Measurements from ENCODE around the gene SDF2L1.

SDF2L1 gene

GRCh38 chr22:21632237-21632895, 9.7 kb upstream of the SDF2L1 start, which contains the start of gene CCDC116:
Gene CCDC116, plus strand, starts transcription at chr22:21632760. Its CDS starts 422 bp downstream, at chr22:21633182.
- TF ChIP-seq CTCF (IDR thresholded peaks at IDR 0.05; ENCODE audit: extremely low read depth, insufficient read depth, missing control alignments) = no peak
- DNase-seq (ENCODE audit: low spot score) = no peak
- in situ Hi-C loops (cut with MboI; ENCODE audit: low pct_unique_long_range_greater_than_20kb, low sequenced_read_pairs, unreplicated experiment) = no loop called here

GRCh38 chr22:21632931-21633330, 9.2 kb upstream of the SDF2L1 start:
- DNase-seq (ENCODE audit: low spot score) = no peak
- in situ Hi-C loops (cut with MboI; ENCODE audit: low pct_unique_long_range_greater_than_20kb, low sequenced_read_pairs, unreplicated experiment) = no loop called here
- TF ChIP-seq CTCF (IDR thresholded peaks at IDR 0.05; ENCODE audit: extremely low read depth, insufficient read depth, missing control alignments) = no peak

DNA sequence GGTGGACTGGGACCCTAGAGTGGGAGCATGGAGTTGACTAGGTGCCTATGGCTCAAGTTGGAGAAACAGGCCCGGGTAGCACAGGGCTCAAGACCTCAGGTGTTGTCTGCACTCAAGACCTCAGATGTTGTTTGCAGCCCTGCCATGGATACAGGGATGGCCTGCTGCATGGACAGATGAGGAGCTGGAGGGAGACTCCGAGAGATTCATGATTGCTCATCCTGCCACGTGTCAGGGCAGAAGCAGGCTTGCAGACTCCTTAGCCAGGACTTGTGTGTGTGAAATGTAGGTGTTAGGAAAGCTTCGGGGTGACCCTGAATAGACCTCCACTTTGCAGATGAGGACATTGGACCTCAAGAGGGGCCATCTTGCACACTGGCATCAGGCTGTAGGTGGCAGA, 8.6 kb upstream of the SDF2L1 start:
- DNase-seq (ENCODE audit: low spot score) = no peak
- TF ChIP-seq CTCF (IDR thresholded peaks at IDR 0.05; ENCODE audit: extremely low read depth, insufficient read depth, missing control alignments) = no peak
- in situ Hi-C loops (cut with MboI; ENCODE audit: low pct_unique_long_range_greater_than_20kb, low sequenced_read_pairs, unreplicated experiment) = no loop called here

DNA sequence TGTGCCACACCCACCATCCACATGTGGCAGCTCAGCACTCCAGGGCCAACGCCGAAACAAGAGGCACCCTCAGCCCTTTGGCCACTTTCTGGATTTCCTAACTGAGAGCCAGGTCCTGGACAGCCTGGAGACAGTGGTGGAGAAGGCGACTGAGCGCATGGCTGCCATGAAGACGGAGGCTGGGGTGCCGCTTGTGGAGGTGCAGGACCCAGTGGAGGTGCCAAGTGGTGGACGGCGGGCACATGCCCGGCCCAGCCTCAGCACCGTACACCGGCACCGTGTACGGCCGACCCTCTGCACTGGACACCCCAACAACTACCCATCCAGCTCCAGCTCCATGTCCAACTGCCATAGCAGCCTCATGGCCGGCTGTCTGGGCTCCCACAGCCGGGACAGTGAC, 8.0 kb upstream of the SDF2L1 start:
- TF ChIP-seq CTCF (IDR thresholded peaks at IDR 0.05; ENCODE audit: extremely low read depth, insufficient read depth, missing control alignments) = no peak
- in situ Hi-C loops (cut with MboI; ENCODE audit: low pct_unique_long_range_greater_than_20kb, low sequenced_read_pairs, unreplicated experiment) = no loop called here
- no peak for DNase-seq (ENCODE audit: low spot score)

GRCh38 chr22:21634844-21635243, 7.3 kb upstream of the SDF2L1 start:
- TF ChIP-seq CTCF (IDR thresholded peaks at IDR 0.05; ENCODE audit: extremely low read depth, insufficient read depth, missing control alignments) = no peak
- in situ Hi-C loops (cut with MboI; ENCODE audit: low pct_unique_long_range_greater_than_20kb, low sequenced_read_pairs, unreplicated experiment) = no loop called here
- no peak for DNase-seq (ENCODE audit: low spot score)

DNA sequence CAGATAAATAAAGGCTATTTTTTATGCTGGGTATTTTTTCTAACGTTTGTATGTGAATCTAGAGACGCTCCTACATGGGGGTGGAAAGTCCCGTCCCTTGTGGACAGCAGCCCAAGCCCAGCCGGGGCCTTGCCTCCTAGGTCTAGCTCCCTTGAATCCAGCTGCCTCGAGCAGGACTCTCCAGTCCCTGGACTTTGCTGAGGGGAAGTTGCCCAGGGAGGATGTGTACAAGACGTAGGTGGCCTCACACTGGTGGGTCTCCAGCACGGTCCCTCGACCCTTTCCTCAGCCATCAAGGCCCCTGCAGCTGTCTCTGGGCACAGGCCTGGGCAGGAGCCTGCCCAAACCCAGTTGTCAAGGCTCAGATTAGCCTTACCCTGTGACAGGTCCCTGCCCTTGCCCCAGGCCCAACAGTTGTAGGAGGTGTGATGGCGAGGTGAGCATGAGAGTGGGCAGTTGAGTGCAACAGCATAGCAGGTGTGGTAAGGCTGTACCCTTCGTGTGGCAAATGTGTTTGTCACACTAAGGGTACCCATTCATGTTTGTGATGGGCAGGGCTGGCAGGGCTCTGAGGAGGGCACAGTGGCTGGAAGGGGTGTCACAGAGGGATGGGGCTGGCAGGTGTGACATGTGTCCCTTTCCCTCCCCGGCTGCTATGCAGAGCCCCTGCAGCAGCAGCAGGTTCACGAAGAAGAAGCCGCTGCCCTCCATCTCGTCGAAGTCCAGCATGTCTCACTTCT, 6.2 kb upstream of the SDF2L1 start:
- in situ Hi-C loops (cut with MboI; ENCODE audit: low pct_unique_long_range_greater_than_20kb, low sequenced_read_pairs, unreplicated experiment) = no loop called here
- TF ChIP-seq CTCF (IDR thresholded peaks at IDR 0.05; ENCODE audit: extremely low read depth, insufficient read depth, missing control alignments) = no peak
- no peak for DNase-seq (ENCODE audit: low spot score)

All from GM13977 (cell line).